Sigmoid colon (tissue), 4 donors: Measurements from ENCODE around the gene ASAP3.
A peak's percentile ranks its signal among the peaks of the same experiment; 100 is the strongest.

Experiments used
- CTCF ChIP-seq, 4 experiments: fragments of 450-650 bp in 3 of 4; fragments of 200-600 bp in 1 of 4; IDR thresholded peaks; one replicate each; pipeline ENCODE4 v1.5.1; 2016 to 2019; ENCODE audit warnings: antibody characterized with exemption in 4 of 4, mild to moderate bottlenecking in 3 of 4, moderate library complexity in 2 of 4
- EP300 ChIP-seq, 4 donors: sonication (generic); formaldehyde crosslinking; IDR thresholded peaks; one replicate each; pipeline ENCODE4 v1.6.1; 2017; ENCODE audit warnings: antibody characterized with exemption in 4 of 4
- POLR2A ChIP-seq, 2 donors: fragments of 450-650 bp; IDR thresholded peaks; one replicate each; pipeline ENCODE4 v1.6.1; 2016; ENCODE audit warnings: antibody characterized with exemption in 2 of 2, mild to moderate bottlenecking in 2 of 2, moderate library complexity in 2 of 2
- POLR2AphosphoS5 ChIP-seq, 4 donors: sonication (generic); formaldehyde crosslinking; IDR thresholded peaks; one replicate each; pipeline ENCODE4 v1.6.1; 2017; ENCODE audit warnings: antibody characterized with exemption in 4 of 4

DNA sequence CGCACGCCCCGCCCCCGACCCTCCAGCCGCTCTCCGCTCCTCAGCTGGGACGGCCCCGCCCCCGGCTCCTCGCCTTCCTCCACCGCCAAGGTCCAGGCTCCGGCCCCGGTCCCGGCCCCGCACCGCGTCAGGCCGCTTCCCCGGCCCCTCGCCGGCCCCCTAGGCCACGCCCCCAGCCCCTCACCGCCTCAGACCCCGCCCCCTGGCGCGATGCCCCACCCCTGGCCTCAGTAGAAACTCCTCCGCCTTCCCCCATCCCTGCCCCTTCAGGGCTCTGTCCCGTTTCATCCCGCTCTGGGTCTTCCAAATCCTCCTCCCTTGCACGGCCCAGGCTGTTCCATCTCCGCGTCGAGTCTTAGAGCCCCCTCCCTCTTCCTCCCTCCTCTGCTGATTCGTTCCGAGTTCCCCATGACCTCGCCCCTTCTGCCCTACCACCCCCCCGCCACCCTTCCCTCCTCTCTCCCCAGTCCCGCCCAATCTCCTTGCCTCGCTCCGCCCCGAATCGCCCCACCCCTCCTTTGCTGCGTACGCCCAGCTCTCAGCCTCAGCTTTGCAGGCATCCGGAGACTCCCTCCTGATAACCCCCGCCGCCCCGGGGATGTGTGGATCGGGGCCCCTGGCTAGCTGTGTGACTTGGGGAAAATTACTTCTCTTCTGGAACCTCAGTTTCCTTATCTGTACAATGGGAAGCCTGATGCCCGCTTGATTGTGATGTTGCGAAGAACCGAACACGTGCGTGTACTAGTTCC lies 448 bp upstream of the ASAP3 start:
- peak in 1 of 4 donors; percentile 19 for TF ChIP-seq POLR2AphosphoS5 (IDR thresholded peaks at IDR 0.05)
- TF ChIP-seq CTCF (IDR thresholded peaks at IDR 0.05), result no peak
- no peak for TF ChIP-seq POLR2A (IDR thresholded peaks at IDR 0.05)
- no peak for TF ChIP-seq EP300 (IDR thresholded peaks at IDR 0.05)
